Transverse colon (tissue), 4 donors: ENCODE measurements around the gene SELENOM.

ENCODE experiments used
- EP300 ChIP-seq: sonication (generic); formaldehyde crosslinking; IDR thresholded peaks from one replicate; pipeline ENCODE4 v1.6.1; 2017; ENCODE audit warnings: antibody characterized with exemption, low read depth
- POLR2A ChIP-seq: fragments of 450-650 bp; IDR thresholded peaks from one replicate; pipeline ENCODE4 v1.6.1; 2016; ENCODE audit warnings: antibody characterized with exemption, mild to moderate bottlenecking, moderate library complexity
- POLR2AphosphoS5 ChIP-seq, 3 donors: sonication (generic); formaldehyde crosslinking; IDR thresholded peaks; one replicate each; pipeline ENCODE4 v1.6.1; 2016; ENCODE audit warnings: antibody characterized with exemption in 3 of 3
- TF ChIP-seq, protein P1 (sequence below), 5 experiments: fragments of 200-600 bp in 3 of 5; fragments of 450-650 bp in 2 of 5; sonication (generic) in 3 of 5; IDR thresholded peaks; 1 replicate in 2 of 5; 2 replicates in 3 of 5; pipeline ENCODE4 v1.5.1; 2016 to 2017; ENCODE audit warnings: antibody characterized with exemption in 5 of 5, inconsistent platforms in 3 of 5, mild to moderate bottlenecking in 2 of 5, moderate library complexity in 1 of 5

DNA sequence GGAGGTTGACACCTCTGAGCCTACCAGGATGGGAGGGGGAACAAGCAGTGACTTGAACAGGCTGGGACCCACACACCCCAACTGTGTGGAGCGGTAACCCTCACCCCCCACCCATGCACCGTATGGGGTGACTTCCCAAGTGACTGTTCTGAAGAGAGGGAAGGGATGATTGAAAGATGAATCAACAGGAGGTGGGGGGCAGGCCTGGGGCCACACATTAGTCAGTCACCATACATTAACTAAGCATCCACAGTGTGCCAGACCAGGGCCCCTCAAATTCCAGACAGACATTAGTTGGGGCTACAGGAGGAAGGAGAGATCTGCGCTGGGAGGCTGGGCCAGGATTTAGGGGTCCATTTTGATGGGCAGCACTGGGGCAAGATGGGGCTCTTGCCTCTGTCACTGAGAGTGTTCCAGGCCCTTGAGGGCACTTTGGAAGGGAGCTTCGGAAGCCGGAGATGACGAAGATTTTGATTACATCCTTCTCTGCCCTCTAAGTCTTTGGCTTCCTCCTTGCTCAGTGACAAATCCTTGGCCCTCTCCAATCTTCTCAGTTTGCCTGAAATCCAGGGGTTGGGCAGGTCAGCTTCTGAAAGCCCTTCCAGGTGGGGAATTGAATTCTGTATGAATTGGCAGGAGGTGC, 25.3 kb downstream of the SELENOM start:
- TF ChIP-seq, protein P1, sequence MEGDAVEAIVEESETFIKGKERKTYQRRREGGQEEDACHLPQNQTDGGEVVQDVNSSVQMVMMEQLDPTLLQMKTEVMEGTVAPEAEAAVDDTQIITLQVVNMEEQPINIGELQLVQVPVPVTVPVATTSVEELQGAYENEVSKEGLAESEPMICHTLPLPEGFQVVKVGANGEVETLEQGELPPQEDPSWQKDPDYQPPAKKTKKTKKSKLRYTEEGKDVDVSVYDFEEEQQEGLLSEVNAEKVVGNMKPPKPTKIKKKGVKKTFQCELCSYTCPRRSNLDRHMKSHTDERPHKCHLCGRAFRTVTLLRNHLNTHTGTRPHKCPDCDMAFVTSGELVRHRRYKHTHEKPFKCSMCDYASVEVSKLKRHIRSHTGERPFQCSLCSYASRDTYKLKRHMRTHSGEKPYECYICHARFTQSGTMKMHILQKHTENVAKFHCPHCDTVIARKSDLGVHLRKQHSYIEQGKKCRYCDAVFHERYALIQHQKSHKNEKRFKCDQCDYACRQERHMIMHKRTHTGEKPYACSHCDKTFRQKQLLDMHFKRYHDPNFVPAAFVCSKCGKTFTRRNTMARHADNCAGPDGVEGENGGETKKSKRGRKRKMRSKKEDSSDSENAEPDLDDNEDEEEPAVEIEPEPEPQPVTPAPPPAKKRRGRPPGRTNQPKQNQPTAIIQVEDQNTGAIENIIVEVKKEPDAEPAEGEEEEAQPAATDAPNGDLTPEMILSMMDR (IDR thresholded peaks at IDR 0.05) = no peak
- TF ChIP-seq POLR2A = no peak
- TF ChIP-seq EP300 = no peak
- no peak for TF ChIP-seq POLR2AphosphoS5 (IDR thresholded peaks at IDR 0.05)
